Skeletal muscle satellite cell (primary cell): Measurements from ENCODE around the gene HHATL.
"Not testable (repeated sequence)": the region's sequence is repeated elsewhere in the genome, so short reads cannot be mapped to it uniquely, and the experiment has no call there.

Experiments
- H3K27me3 ChIP-seq: 2 replicates; pipeline ENCODE4 v1.7.0; 2013; ENCODE audit warnings: low read length; ENCODE audit not compliant: control insufficient read depth, insufficient read depth
- H3K36me3 ChIP-seq: 2 replicates; pipeline ENCODE4 v1.7.0; 2013; ENCODE audit warnings: mild to moderate bottlenecking, control low read depth, low read length; ENCODE audit not compliant: insufficient read depth
- H3K4me1 ChIP-seq: 2 replicates; pipeline ENCODE4 v1.7.0; 2013; ENCODE audit warnings: low read length; ENCODE audit not compliant: control insufficient read depth, insufficient read depth
- H3K4me2 ChIP-seq: 2 replicates; pipeline ENCODE4 v1.7.0; 2013; ENCODE audit warnings: mild to moderate bottlenecking, low read length
- H3K4me3 ChIP-seq: 2 replicates; pipeline ENCODE4 v1.7.0; 2013; ENCODE audit warnings: low read length
- H3K9ac ChIP-seq: 2 replicates; pipeline ENCODE4 v1.7.0; 2013; ENCODE audit warnings: mild to moderate bottlenecking, low read depth, low read length, moderate library complexity
- H3K9me3 ChIP-seq: replicated peaks from 2 replicates; pipeline ENCODE4 v1.7.0; 2013; ENCODE audit warnings: mild to moderate bottlenecking, control low read depth, low read length

HHATL gene

GRCh38 chr3:42722442-42722841 lies 19.8 kb upstream of the HHATL start:
- peaks cover 63% of the 10 kb centered on the region for H3K27me3 ChIP-seq
- not testable (repeated sequence) for H3K4me2 ChIP-seq, H3K36me3 ChIP-seq, H3K9ac ChIP-seq, H3K9me3 ChIP-seq, H3K4me1 ChIP-seq, H3K4me3 ChIP-seq

DNA sequence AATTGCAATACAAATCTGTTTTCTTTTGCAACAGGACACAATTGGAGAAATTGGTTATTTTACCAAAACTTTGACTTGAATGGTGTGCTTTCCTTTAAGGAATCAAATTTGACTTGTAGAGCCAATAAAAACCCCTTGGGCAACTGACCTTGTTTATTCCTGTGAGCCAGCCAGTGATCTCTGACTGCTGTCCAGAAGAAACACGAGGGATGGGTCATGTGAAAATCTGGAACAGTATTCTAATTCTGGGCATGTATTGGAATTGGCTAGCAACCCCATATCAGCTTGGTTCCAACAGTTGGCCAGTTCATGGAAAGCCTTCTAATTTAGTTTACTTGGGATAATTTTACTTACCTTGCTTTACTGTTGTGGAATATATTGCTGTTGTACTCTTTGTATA lies 19.1 kb upstream of the HHATL start:
- Histone ChIP-seq H3K4me3 (no peak overlapping the region), H3K9ac (no peak overlapping the region)

GRCh38 chr3:42720126-42720525 lies 17.5 kb upstream of the HHATL start:
- H3K4me2 ChIP-seq, result no peak overlapping the region
- peaks cover 55% of the 10 kb centered on the region for H3K27me3 ChIP-seq
- H3K9me3 ChIP-seq, result no peaks in the 10 kb centered on the region
- H3K36me3 ChIP-seq, result no peaks in the 10 kb centered on the region
- H3K4me1 ChIP-seq, result no peaks in the 10 kb centered on the region
- no peak overlapping the region for H3K4me3 ChIP-seq
- no peak overlapping the region for H3K9ac ChIP-seq

More for the DNA sequence above, 19.1 kb upstream of the HHATL start:
- no peaks in the 10 kb centered on the region for H3K4me1 ChIP-seq
- peaks cover 63% of the 10 kb centered on the region for H3K27me3 ChIP-seq
- no peak overlapping the region for H3K4me2 ChIP-seq
- H3K9me3 ChIP-seq, result no peaks in the 10 kb centered on the region
- H3K36me3 ChIP-seq, result no peaks in the 10 kb centered on the region

- no peak overlapping the region for H3K9ac ChIP-seq
- peaks cover 58% of the 10 kb centered on the region for H3K27me3 ChIP-seq
- no peak overlapping the region for H3K4me3 ChIP-seq
- H3K36me3 ChIP-seq, result no peaks in the 10 kb centered on the region
- no peaks in the 10 kb centered on the region for H3K9me3 ChIP-seq
- no peaks in the 10 kb centered on the region for H3K4me1 ChIP-seq
- no peak overlapping the region for H3K4me2 ChIP-seq
Observed at GRCh38 chr3:42719002-42719401, 16.4 kb upstream of the HHATL start.

DNA sequence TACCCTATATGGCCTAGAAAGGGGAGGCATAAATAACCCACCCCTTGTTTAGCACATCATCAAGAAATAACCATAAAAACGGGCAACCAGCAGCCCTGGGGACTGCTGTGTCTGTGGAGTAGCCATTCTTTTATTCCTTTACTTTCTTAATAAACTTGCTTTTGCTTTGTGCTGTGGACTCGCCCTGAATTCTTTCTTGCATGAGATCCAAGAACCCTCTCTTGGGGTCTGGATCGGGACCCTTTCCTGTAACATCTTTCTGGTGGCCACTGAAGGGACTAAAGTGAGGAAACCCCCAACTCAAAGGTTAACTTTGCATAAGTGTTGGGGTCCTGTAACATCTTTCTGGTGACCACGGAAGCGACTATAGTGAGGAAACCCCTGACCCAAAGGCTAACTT lies 15.7 kb upstream of the HHATL start:
- no peak overlapping the region for H3K4me3 ChIP-seq
- H3K27me3 ChIP-seq, result peaks cover 58% of the 10 kb centered on the region
- H3K9ac ChIP-seq, result no peak overlapping the region
- H3K4me2 ChIP-seq, result no peak overlapping the region
- H3K36me3 ChIP-seq, result no peaks in the 10 kb centered on the region
- no peaks in the 10 kb centered on the region for H3K9me3 ChIP-seq
- H3K4me1 ChIP-seq, result no peaks in the 10 kb centered on the region

DNA sequence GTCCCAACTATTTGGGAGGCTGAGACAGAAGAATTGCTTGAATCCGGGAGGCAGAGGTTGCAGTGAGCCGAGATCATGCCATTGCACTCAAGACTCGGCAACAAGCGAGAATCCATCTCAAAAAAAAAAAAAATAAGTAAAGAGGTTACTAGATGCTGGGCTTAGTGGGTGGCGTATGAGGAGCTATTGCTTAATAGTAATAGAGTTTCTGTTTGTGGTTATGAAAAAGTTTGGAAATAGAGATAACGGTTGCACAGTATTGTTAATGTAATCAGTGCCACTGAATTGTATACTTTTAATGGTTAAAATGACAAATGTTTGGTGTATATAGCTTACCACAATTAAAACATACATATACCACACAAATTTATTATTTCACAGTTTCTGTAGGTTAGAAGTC lies 14.7 kb upstream of the HHATL start:
- no peaks in the 10 kb centered on the region for H3K36me3 ChIP-seq
- H3K9ac ChIP-seq, result no peak overlapping the region
- H3K9me3 ChIP-seq, result no peaks in the 10 kb centered on the region
- no peaks in the 10 kb centered on the region for H3K4me1 ChIP-seq
- H3K27me3 ChIP-seq, result peaks cover 66% of the 10 kb centered on the region
- H3K4me3 ChIP-seq, result no peak overlapping the region
- no peak overlapping the region for H3K4me2 ChIP-seq

GRCh38 chr3:42714171-42714852 lies 11.7 kb upstream of the HHATL start:
- Histone ChIP-seq H3K9ac (no peak overlapping the region), H3K36me3 (no peaks in the 10 kb centered on the region), H3K4me1 (no peaks in the 10 kb centered on the region), H3K4me3 (no peak overlapping the region), H3K4me2 (no peak overlapping the region), H3K27me3 (peaks cover 56% of the 10 kb centered on the region), H3K9me3 (no peaks in the 10 kb centered on the region)

DNA sequence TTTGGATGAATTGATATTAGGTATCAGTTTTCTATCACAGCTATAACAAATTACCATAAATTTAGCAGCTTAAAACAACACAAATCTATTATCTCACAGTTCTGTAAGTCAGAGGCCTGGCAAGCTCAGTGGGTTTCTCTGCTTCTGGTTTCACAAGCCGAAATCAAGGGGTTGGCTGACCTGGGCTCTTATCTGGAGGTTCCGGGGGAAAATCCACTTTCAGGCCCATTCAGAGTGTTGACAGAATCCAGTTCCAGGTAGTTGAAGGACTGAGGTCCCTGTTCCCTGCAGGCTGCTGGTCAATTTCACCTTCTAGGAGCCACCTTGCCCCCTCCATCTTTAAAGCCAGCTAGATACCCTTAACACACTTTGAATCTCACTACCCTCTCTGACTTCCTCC lies 11.1 kb upstream of the HHATL start:
- H3K27me3 ChIP-seq, result peaks cover 53% of the 10 kb centered on the region
- H3K36me3 ChIP-seq, result no peaks in the 10 kb centered on the region
- H3K4me2 ChIP-seq, result no peak overlapping the region
- H3K4me3 ChIP-seq, result no peak overlapping the region
- H3K9ac ChIP-seq, result no peak overlapping the region
- no peaks in the 10 kb centered on the region for H3K9me3 ChIP-seq
- H3K4me1 ChIP-seq, result no peaks in the 10 kb centered on the region

DNA sequence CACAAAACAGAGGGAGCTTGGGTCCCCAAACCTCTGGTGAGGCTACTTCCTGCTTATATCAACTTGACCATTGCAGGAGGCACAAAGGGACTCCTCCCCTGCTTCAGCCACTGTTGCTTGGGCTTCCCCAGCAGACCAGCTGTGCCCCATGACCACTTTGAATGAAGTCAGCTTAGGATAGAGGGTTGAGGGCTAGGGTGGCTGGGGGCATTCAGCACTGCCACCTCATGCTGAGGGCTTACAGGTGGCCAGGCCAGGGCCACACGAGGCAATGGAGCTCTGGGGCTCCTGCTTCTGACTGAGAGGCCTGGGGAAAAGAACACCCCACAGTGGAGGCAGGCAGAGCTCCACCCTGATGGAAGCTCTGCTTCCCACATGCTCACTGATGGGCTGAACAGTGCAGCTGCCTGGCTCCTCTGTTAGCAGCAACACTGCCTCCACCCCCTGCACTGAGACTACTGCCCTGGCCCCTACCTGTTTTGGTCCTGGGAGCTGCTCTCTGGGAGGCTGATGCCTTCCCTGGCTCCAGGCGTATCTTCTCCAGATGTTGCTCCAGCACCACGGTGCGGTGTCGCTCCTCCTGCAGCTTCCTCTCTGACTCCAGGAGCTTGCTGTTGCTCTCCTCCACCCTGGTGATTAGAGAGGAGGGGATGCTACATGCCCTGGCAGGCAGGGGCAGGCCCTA lies 10.2 kb upstream of the HHATL start:
- H3K4me1 ChIP-seq, result no peaks in the 10 kb centered on the region
- peaks cover 49% of the 10 kb centered on the region for H3K27me3 ChIP-seq
- no peak overlapping the region for H3K4me3 ChIP-seq
- H3K9ac ChIP-seq, result no peak overlapping the region
- H3K4me2 ChIP-seq, result no peak overlapping the region
- no peaks in the 10 kb centered on the region for H3K36me3 ChIP-seq
- no peaks in the 10 kb centered on the region for H3K9me3 ChIP-seq

GRCh38 chr3:42712344-42712648 lies 9.7 kb upstream of the HHATL start:
- H3K36me3 ChIP-seq, result no peaks in the 10 kb centered on the region
- no peak overlapping the region for H3K4me3 ChIP-seq
- no peak overlapping the region for H3K4me2 ChIP-seq
- no peak overlapping the region for H3K9ac ChIP-seq
- H3K9me3 ChIP-seq, result no peaks in the 10 kb centered on the region
- no peaks in the 10 kb centered on the region for H3K4me1 ChIP-seq
- peaks cover 53% of the 10 kb centered on the region for H3K27me3 ChIP-seq

DNA sequence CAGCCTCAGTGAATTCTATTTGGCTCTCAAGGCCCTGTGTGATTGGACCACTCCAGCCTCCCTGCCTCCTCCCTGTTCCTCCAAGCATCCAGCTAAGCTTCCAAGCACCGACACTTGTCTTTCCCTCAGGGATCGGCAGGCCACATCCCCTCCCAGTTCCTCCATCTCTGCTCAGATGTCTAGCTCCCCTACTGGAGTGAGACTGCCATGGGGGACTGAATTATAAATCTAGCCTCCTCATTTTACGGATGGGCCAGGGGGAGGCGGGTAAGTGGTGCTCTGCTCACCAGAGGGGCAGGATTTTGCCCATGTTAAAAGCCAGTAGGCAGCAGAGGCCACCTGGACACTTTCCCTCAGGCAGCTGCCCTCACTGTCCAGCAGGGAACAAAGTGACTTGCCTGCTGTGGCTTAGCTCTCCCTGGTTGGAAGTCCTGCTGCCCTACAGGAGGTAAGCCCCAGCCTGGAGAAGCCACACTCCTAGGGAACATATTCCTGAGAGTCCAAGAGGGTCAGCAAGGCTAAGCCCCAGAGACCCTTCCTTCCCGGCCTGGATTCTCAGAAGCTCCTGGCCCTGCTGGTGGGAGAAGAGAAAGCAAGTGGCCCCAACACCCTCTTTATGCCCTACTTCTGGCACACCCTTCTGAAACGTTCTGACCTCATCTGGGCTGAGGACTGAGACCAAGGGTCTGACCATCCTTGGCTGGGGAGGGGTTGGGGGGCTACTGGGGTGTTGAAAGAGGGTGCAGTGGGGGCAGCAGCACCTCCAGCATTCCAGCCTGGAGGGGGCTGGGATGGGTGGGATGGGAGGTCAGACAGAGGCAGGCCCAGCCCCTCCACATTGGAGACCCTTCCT lies 9.1 kb upstream of the HHATL start:
- H3K27me3 ChIP-seq, result peaks cover 59% of the 10 kb centered on the region
- H3K4me3 ChIP-seq, result no peak overlapping the region
- H3K36me3 ChIP-seq, result no peaks in the 10 kb centered on the region
- no peak overlapping the region for H3K9ac ChIP-seq
- H3K4me2 ChIP-seq, result no peak overlapping the region
- H3K4me1 ChIP-seq, result no peaks in the 10 kb centered on the region
- H3K9me3 ChIP-seq, result no peaks in the 10 kb centered on the region
